CD4-positive, alpha-beta T cell treated with Interleukin-6 at 100 ng/mL for 8 hours (primary cell): ENCODE measurements around the gene SERPINE1.

Experiments used
- DNase-seq: peaks from one replicate; pipeline ENCODE4 v3.0.0-alpha.2; 2020; ENCODE audit warnings: mixed read lengths, low spot score

SERPINE1 gene

GRCh38 chr7:101156866-101157589, 30.1 kb downstream of the SERPINE1 start:
- DNase-seq: no peak

- no peak for DNase-seq
Observed at GRCh38 chr7:101159696-101160674, 33.1 kb downstream of the SERPINE1 start.

- no peak for DNase-seq
Observed at GRCh38 chr7:101160910-101161309, 34.0 kb downstream of the SERPINE1 start.

GRCh38 chr7:101161692-101162471, 35.0 kb downstream of the SERPINE1 start:
- DNase-seq: no peak

GRCh38 chr7:101162551-101163278, 35.8 kb downstream of the SERPINE1 start:
- DNase-seq: no peak

GRCh38 chr7:101163279-101164070, 36.6 kb downstream of the SERPINE1 start:
- no peak for DNase-seq

- no peak for DNase-seq
Observed at GRCh38 chr7:101164071-101164840, 37.4 kb downstream of the SERPINE1 start.

GRCh38 chr7:101165075-101165957, 38.4 kb downstream of the SERPINE1 start, which contains the start of gene VGF:
Gene VGF (minus strand): TSS chr7:101165569. CDS start chr7:101164843, 726 bp downstream.
- DNase-seq: peak; percentile 88

GRCh38 chr7:101165958-101166647, 39.2 kb downstream of the SERPINE1 start:
- no peak for DNase-seq

- DNase-seq: no peak
Observed at GRCh38 chr7:101166648-101166908, 39.7 kb downstream of the SERPINE1 start.

GRCh38 chr7:101166909-101167644, 40.2 kb downstream of the SERPINE1 start:
- no peak for DNase-seq

GRCh38 chr7:101167645-101168411, 40.9 kb downstream of the SERPINE1 start:
- DNase-seq: no peak

GRCh38 chr7:101168412-101169049, 41.6 kb downstream of the SERPINE1 start:
- no peak for DNase-seq

GRCh38 chr7:101169110-101169837, 42.4 kb downstream of the SERPINE1 start:
- DNase-seq: no peak

GRCh38 chr7:101169838-101170551, 43.1 kb downstream of the SERPINE1 start:
- peak; percentile 71 for DNase-seq
